Fibroblast of lung (primary cell): ENCODE results near the gene VANGL2. TPM values are rescaled to one million over a fixed set of nuclear protein-coding genes. Genes with fewer than 3 reads are reported as not detected.

Experiments
- DNase-seq, 2 donors: peaks; one replicate each; pipeline versions ENCODE4 v3.0.0 to v3.0.0-alpha.2; 2010; ENCODE audit warnings: low read depth in 2 of 2
- H2AFZ ChIP-seq: 2 replicates; pipeline ENCODE4 v1.5.1; 2012; ENCODE audit warnings: low read length, control low read depth, inconsistent platforms
- H3K27ac ChIP-seq: 2 replicates; pipeline ENCODE4 v1.5.1; 2011; ENCODE audit warnings: low read length, control low read depth; ENCODE audit not compliant: insufficient read depth
- H3K27me3 ChIP-seq: 2 replicates; pipeline ENCODE4 v1.5.1; 2011; ENCODE audit warnings: mild to moderate bottlenecking, low read length; ENCODE audit not compliant: control insufficient read depth, insufficient read depth
- H3K36me3 ChIP-seq: 2 replicates; pipeline ENCODE4 v1.5.1; 2011; ENCODE audit warnings: low read length; ENCODE audit not compliant: control insufficient read depth, insufficient read depth
- H3K4me1 ChIP-seq: 2 replicates; pipeline ENCODE4 v1.5.1; 2011; ENCODE audit warnings: low read length; ENCODE audit not compliant: control insufficient read depth, insufficient read depth; ENCODE audit errors: extremely low read depth
- H3K4me2 ChIP-seq: 2 replicates; pipeline ENCODE4 v1.5.1; 2011; ENCODE audit warnings: low read length, control low read depth; ENCODE audit not compliant: insufficient read depth; ENCODE audit errors: extremely low read depth
- H3K4me3 ChIP-seq, 4 experiments: fragments of 200-600 bp in 1 of 4; sonication (generic) in 1 of 4; replicated peaks in 1 of 4; 2 replicates each; pipeline ENCODE4 v1.5.1; 2011 to 2016; ENCODE audit warnings: low read length in 4 of 4, low read depth in 3 of 4, mild to moderate bottlenecking in 3 of 4, control low read depth in 2 of 4, inconsistent platforms in 1 of 4, mixed read lengths in 1 of 4; ENCODE audit not compliant: insufficient read depth in 1 of 4; ENCODE audit errors: control extremely low read depth in 1 of 4
- H3K79me2 ChIP-seq: 2 replicates; pipeline ENCODE4 v1.5.1; 2012; ENCODE audit warnings: mild to moderate bottlenecking, low read length, inconsistent platforms; ENCODE audit not compliant: control insufficient read depth, insufficient read depth
- H3K9ac ChIP-seq: 2 replicates; pipeline ENCODE4 v1.5.1; 2011; ENCODE audit warnings: mild to moderate bottlenecking, low read length, control low read depth; ENCODE audit not compliant: insufficient read depth
- H3K9me3 ChIP-seq: 2 replicates; pipeline ENCODE4 v1.5.1; 2012; ENCODE audit warnings: low read depth, low read length; ENCODE audit not compliant: control insufficient read depth, insufficient read depth
- H4K20me1 ChIP-seq: 2 replicates; pipeline ENCODE4 v1.5.1; 2011; ENCODE audit warnings: low read length; ENCODE audit not compliant: control insufficient read depth, insufficient read depth; ENCODE audit errors: extremely low read depth
- EZH2 ChIP-seq: IDR thresholded peaks from 2 replicates; pipeline ENCODE4 v1.5.1; 2012; ENCODE audit warnings: low read length, control low read depth, mild to moderate bottlenecking; ENCODE audit errors: missing control alignments
- polyA plus RNA-seq, 2 donors: library from polyadenylated mRNA; depleted of rRNA in 1 of 2; stranded (reverse) in 1 of 2; unstranded in 1 of 2; fragments of >200 nt; gene quantifications; 2 replicates each; pipeline ENCODE4 v1.2.1, GENCODE V29; 2011 to 2012; ENCODE audit warnings: missing spikeins in 1 of 2
- total RNA-seq: library from RNA; depleted of rRNA; stranded (reverse); fragments of >200 nt; gene quantifications from 2 replicates; pipeline ENCODE4 v1.2.1, GENCODE V29; 2014
- TF ChIP-seq, protein P1 (sequence below), 2 donors: IDR thresholded peaks in 1 of 2; conservative IDR thresholded peaks in 1 of 2; 1 replicate in 1 of 2; 2 replicates in 1 of 2; pipeline ENCODE4 v1.5.1; 2011 to 2012; ENCODE audit warnings: low read length in 2 of 2, control low read depth in 1 of 2, inconsistent platforms in 1 of 2, low read depth in 1 of 2, mild to moderate bottlenecking in 1 of 2

VANGL2 gene
- total and polyA plus RNA-seq, 2 donors (not counting 1 experiment from before 2014, with no cell fraction given), result 0.01 TPM; not detected in 1

DNA sequence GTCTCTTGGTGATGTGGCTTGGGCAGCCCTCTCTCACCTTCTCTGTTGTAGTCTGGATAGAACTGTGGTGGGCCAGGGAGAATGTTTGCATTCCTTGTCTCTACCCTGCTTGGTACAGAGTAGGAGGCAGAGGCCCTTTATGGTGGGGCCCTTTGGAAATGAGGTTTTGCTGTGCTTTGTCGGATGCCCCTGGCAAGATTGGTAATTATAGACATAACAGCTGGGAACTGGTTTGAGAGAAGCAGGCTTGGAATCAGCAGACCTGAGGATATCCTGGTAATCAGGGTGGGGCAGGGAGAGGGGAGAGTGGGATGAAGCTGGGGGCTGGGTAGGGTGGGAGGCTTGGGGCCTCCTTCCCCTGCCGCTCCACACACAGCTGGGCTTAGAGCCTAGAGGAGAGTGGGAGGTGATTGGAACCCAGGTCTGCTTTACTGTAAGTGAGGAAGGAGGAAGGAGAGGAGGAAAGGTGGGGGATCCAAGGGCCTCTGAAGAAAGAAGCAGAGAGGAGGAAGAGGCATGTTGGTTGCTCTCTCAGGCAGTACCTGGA is 5.0 kb downstream of the VANGL2 start:
- Histone ChIP-seq H3K27ac (no peak overlapping the region), H4K20me1 (no peaks in the 10 kb centered on the region), H3K36me3 (no peaks in the 10 kb centered on the region), H3K79me2 (no peaks in the 10 kb centered on the region), H3K4me2 (no peak overlapping the region), H3K27me3 (peaks cover 21% of the 10 kb centered on the region), H3K9ac (no peak overlapping the region), H3K4me1 (no peaks in the 10 kb centered on the region), H3K9me3 (no peaks in the 10 kb centered on the region), H2AFZ (no peak overlapping the region), H3K4me3 (no peak overlapping the region)
- DNase-seq, result no peak
- TF ChIP-seq, protein P1, sequence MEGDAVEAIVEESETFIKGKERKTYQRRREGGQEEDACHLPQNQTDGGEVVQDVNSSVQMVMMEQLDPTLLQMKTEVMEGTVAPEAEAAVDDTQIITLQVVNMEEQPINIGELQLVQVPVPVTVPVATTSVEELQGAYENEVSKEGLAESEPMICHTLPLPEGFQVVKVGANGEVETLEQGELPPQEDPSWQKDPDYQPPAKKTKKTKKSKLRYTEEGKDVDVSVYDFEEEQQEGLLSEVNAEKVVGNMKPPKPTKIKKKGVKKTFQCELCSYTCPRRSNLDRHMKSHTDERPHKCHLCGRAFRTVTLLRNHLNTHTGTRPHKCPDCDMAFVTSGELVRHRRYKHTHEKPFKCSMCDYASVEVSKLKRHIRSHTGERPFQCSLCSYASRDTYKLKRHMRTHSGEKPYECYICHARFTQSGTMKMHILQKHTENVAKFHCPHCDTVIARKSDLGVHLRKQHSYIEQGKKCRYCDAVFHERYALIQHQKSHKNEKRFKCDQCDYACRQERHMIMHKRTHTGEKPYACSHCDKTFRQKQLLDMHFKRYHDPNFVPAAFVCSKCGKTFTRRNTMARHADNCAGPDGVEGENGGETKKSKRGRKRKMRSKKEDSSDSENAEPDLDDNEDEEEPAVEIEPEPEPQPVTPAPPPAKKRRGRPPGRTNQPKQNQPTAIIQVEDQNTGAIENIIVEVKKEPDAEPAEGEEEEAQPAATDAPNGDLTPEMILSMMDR (conservative IDR thresholded peaks at IDR 0.05 in 1 of 2, IDR thresholded peaks at IDR 0.05 in 1 of 2; ENCODE audit: low read depth in 1 of 2, low read length in 2 of 2), result no peak
- no peak for TF ChIP-seq EZH2

DNA sequence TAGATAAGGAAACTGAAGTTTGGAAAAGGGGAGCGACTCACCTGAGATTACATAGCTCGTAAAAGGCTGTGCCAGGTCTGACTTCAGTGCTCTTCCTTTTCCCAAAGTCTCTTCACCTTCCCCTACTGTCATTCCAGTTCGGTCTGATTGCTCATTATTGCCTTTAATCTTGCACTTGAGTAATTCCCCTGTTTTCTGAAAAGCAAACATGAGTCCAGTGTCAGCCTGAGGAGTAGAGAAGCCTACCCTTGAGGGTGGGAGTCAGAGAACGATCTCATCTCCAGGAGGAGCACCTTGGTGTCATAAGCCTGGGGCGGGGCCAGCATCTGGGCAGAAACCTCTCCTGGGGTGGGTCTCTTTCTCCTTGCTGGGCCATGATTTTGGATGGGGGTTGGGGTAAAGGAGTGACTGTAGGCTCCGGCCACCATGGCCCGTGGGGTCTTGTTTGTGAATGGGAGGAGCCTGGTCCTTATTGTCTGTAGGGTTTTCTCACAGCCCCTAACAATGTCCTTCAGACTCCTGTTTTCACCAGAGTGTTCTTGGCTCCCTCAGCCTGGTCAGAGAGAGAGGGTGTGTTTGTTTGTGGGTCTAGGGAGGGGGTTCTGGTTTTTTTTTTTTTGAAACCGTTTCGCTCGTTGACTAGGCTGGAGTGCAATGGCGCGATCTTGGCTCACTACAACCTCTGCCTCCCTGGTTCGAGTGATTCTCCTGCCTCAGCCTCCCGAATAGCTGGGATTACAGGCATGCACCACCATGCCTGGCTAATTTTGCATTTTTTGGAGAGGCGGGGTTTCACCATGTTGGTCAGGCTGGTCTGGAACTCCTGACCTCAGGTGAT is 6.0 kb downstream of the VANGL2 start:
- Histone ChIP-seq H3K27me3 (peaks cover 17% of the 10 kb centered on the region), H3K9me3 (no peaks in the 10 kb centered on the region), H3K36me3 (no peaks in the 10 kb centered on the region), H3K9ac (no peak overlapping the region), H3K79me2 (no peaks in the 10 kb centered on the region), H3K4me3 (no peak overlapping the region), H3K27ac (no peak overlapping the region), H4K20me1 (no peaks in the 10 kb centered on the region), H3K4me2 (no peak overlapping the region), H3K4me1 (no peaks in the 10 kb centered on the region), H2AFZ (no peak overlapping the region)
- TF ChIP-seq EZH2, result no peak
- TF ChIP-seq, protein P1 (conservative IDR thresholded peaks at IDR 0.05 in 1 of 2, IDR thresholded peaks at IDR 0.05 in 1 of 2; ENCODE audit: low read depth in 1 of 2, low read length in 2 of 2), result no peak
- DNase-seq, result no peak

DNA sequence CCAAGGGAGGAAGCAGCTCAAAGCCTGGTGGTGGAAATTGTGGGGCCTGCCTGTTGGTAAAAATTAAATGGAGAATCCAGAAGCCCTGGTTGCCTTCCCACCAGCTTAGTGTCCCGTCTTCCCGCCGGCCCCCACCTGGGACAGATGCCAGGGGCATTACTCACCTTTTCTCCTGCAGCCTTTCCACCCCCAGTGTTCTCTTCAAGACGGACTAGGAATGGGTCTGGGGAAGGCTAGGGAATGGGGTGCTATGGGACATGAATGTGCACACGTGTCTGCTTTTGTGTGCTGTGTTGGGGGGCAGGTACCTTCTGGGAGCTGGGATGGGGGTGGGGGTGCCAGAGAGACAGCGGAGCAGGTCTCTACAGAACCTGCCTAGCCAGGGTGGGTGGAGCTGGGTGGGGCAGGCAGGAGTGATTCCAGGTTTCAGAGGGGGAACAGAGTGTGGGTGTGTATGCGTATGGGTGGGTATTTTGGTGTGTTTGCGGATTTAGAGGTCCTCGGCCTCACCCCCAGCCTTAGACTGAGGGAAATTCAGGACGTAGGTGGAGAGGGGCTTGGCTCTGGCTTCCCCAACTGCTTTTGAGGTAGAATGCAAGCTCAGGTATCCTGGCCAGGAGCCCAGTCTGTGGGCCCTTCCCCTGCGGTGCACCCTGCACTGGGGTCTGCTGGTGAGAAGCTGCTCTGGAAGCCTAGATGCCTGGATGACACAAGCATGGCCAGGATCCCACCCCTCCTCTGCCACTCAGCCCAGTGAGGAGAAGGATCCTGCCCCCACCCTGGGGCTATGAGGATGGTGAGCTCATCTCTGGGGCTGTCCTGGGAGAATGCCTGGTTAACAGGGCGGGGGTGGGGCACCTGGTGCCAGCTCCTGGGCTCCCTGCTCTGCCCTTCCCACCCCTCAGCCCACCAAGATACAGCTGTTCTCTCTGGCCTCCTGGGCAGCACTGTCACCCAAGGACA is 7.8 kb downstream of the VANGL2 start:
- Histone ChIP-seq H3K79me2 (no peaks in the 10 kb centered on the region), H4K20me1 (no peaks in the 10 kb centered on the region), H2AFZ (no peak overlapping the region), H3K9ac (no peak overlapping the region), H3K4me2 (no peak overlapping the region), H3K4me3 (no peak overlapping the region), H3K9me3 (no peaks in the 10 kb centered on the region), H3K4me1 (no peaks in the 10 kb centered on the region), H3K27me3 (peaks cover 5% of the 10 kb centered on the region), H3K36me3 (no peaks in the 10 kb centered on the region), H3K27ac (no peak overlapping the region)
- peak in 1 of 2 donors; percentile 70 for DNase-seq
- TF ChIP-seq EZH2, result no peak
- TF ChIP-seq, protein P1 (conservative IDR thresholded peaks at IDR 0.05 in 1 of 2, IDR thresholded peaks at IDR 0.05 in 1 of 2; ENCODE audit: low read depth in 1 of 2, low read length in 2 of 2), result no peak
